ENCODE results near the gene POLR2M.

GRCh38 chr15:57718309-57718708 lies 11.8 kb downstream of the POLR2M start:
- TF ChIP-seq POLR2A (IDR thresholded peaks at IDR 0.05; ENCODE audit: low read depth, low read length) = no peak
- TF ChIP-seq POLR2AphosphoS5 (IDR thresholded peaks at IDR 0.05; ENCODE audit: low read depth, low read length) = no peak
- no peak for TF ChIP-seq TAF1 (IDR thresholded peaks at IDR 0.05; ENCODE audit: borderline replicate concordance, low read depth, low read length)
